A673 (cell line): Measurements from ENCODE around the gene FAM219B. TPM values are rescaled to one million over a fixed set of nuclear protein-coding genes. Genes with fewer than 3 reads are reported as not detected.

Experiments
- BruUV-seq: library from RNA; stranded (reverse); fragments of 400-500 nt; replicated peaks from 2 replicates; lab custom pipeline; 2021; lab: Mats Ljungman, UMichigan
- CTCF ChIA-PET: fragments of 300-600 bp; sonication (Branson Sonifier 250); formaldehyde crosslinking; loops from one replicate; lab custom pipeline; 2022; ENCODE audit warnings: antibody characterized with exemption; lab: Charles Lee
- POLR2A ChIA-PET: fragments of 300-600 bp; sonication (Branson Sonifier 250); formaldehyde crosslinking; loops from one replicate; lab custom pipeline; 2022; ENCODE audit warnings: antibody characterized with exemption; ENCODE audit not compliant: low non-redundant PET; lab: Charles Lee
- DNase-seq: peaks from one replicate; pipeline ENCODE4 v3.0.0-alpha.2; 2015; ENCODE audit warnings: low spot score
- H3K27ac ChIP-seq: fragments of 200-600 bp; sonication (generic); 2 replicates; pipeline ENCODE4 v1.5.1; 2016; ENCODE audit warnings: mixed run types, low read depth, mild to moderate bottlenecking, mixed read lengths, antibody characterized with exemption, low read length; ENCODE audit not compliant: poor library complexity, severe bottlenecking
- H3K27me3 ChIP-seq: fragments of 200-600 bp; sonication (generic); replicated peaks from 2 replicates; pipeline ENCODE4 v1.6.1; 2017; ENCODE audit warnings: mixed run types, low read depth, mild to moderate bottlenecking, mixed read lengths, antibody characterized with exemption, low read length; ENCODE audit not compliant: insufficient read depth, poor library complexity
- H3K36me3 ChIP-seq: fragments of 200-600 bp; sonication (generic); 2 replicates; pipeline ENCODE4 v1.6.1; 2016; ENCODE audit warnings: mixed run types, mild to moderate bottlenecking, mixed read lengths, antibody characterized with exemption, low read length; ENCODE audit not compliant: insufficient read depth, poor library complexity, severe bottlenecking
- H3K4me1 ChIP-seq: fragments of 200-600 bp; sonication (generic); 2 replicates; pipeline ENCODE4 v1.6.1; 2017; ENCODE audit warnings: mixed run types, mild to moderate bottlenecking, mixed read lengths, antibody characterized with exemption, low read length; ENCODE audit not compliant: insufficient read depth, poor library complexity, severe bottlenecking
- H3K4me3 ChIP-seq: fragments of 200-600 bp; sonication (generic); 2 replicates; pipeline ENCODE4 v1.5.1; 2016; ENCODE audit warnings: low read depth, mixed run types, mild to moderate bottlenecking, mixed read lengths, low read length; ENCODE audit not compliant: poor library complexity, severe bottlenecking
- H3K9me3 ChIP-seq: fragments of 200-600 bp; sonication (generic); 2 replicates; pipeline ENCODE4 v1.6.1; 2016; ENCODE audit warnings: mixed run types, low read depth, mild to moderate bottlenecking, mixed read lengths, antibody characterized with exemption, low read length; ENCODE audit not compliant: poor library complexity, severe bottlenecking
- EZH2 ChIP-seq: fragments of 200-600 bp; sonication (generic); IDR thresholded peaks from 2 replicates; pipeline ENCODE4 v1.6.1; 2017; ENCODE audit warnings: borderline replicate concordance, low read depth, mild to moderate bottlenecking, mixed read lengths, antibody characterized with exemption, low read length; ENCODE audit not compliant: poor library complexity, severe bottlenecking
- intact Hi-C: fragments of 100-400 bp; cut with micrococcal nuclease; formaldehyde crosslinking; loops from one replicate; pipeline ENCODE4 v1.10.0; 2022; ENCODE audit not compliant: unreplicated experiment
- total RNA-seq: library from RNA; stranded (reverse); gene quantifications from 2 replicates; pipeline ENCODE4 v1.2.3, GENCODE V29; 2021
- TF ChIP-seq, protein P1 (sequence below): fragments of 300-800, 200-600 bp; sonication (generic); conservative IDR thresholded peaks from 2 replicates; pipeline ENCODE4 v1.5.1; 2017; ENCODE audit warnings: low read depth, mild to moderate bottlenecking, antibody characterized with exemption, low read length, moderate library complexity, mixed read lengths

Gene FAM219B
- total RNA-seq, 1 experiment from 2014 or later, result 86.6 TPM

DNA sequence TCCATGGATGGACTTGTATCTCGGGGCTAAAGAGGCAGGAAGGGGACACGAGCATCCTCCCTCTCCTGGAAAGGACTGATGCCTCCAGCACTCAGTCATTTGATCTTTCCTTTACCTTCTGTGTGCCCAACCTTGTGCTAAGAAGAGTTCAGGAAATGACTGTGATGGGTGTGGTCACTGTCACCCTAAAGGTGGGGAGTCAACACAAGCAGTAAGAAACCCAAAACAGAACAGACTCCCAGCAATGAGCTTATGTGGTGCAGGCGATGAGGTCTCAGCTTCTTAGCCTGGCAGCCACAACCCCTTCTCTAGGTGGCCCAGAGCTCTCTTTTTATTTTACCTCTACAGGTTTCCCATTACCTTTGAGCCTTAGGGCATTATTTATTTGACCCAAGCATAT lies 13.0 kb downstream of the FAM219B start:
- no peaks in the 10 kb centered on the region for H3K4me1 ChIP-seq
- no peak for DNase-seq
- no peak overlapping the region for H3K4me3 ChIP-seq
- TF ChIP-seq EZH2, result no peak
- TF ChIP-seq, protein P1, sequence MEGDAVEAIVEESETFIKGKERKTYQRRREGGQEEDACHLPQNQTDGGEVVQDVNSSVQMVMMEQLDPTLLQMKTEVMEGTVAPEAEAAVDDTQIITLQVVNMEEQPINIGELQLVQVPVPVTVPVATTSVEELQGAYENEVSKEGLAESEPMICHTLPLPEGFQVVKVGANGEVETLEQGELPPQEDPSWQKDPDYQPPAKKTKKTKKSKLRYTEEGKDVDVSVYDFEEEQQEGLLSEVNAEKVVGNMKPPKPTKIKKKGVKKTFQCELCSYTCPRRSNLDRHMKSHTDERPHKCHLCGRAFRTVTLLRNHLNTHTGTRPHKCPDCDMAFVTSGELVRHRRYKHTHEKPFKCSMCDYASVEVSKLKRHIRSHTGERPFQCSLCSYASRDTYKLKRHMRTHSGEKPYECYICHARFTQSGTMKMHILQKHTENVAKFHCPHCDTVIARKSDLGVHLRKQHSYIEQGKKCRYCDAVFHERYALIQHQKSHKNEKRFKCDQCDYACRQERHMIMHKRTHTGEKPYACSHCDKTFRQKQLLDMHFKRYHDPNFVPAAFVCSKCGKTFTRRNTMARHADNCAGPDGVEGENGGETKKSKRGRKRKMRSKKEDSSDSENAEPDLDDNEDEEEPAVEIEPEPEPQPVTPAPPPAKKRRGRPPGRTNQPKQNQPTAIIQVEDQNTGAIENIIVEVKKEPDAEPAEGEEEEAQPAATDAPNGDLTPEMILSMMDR, result no peak
- intact Hi-C loops, result no loop called here
- H3K36me3 ChIP-seq, result peaks cover 36% of the 10 kb centered on the region
- H3K27me3 ChIP-seq, result no peaks in the 10 kb centered on the region
- ChIA-PET POLR2A (interaction anchor here (0.6 to 0.7 kb wide), 2 partner anchors 97 to 643 kb away, joined by 3 read pairs; no protein-coding TSS in a partner anchor), CTCF (no interaction called here)
- no TSS peak for BruUV-seq
- no peak overlapping the region for H3K27ac ChIP-seq
- H3K9me3 ChIP-seq, result no peaks in the 10 kb centered on the region

DNA sequence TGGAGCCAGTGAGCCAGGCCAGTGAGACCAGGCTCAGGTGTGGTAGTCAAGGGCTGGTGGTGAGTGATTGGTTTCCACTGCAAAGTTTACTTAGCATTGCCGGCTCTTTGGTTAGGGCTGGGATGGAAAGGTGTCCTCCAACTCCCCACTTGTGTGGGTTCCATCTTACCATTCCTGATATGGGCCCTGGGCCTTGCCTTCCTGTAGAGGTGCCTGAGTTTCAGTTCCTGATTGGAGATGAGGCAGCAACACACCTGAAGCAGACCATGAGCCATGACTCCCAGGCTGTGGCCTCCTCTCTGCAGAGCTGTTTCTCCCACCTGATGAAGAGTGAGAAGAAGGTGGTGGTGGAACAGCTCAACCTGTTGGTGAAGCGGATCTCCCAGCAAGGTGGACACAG lies 13.7 kb downstream of the FAM219B start:
- DNase-seq, result no peak
- TF ChIP-seq, protein P1, result no peak
- TF ChIP-seq EZH2, result no peak
- no TSS peak for BruUV-seq
- ChIA-PET CTCF (no interaction called here), POLR2A (no interaction called here)
- H3K36me3 ChIP-seq, result peaks cover 35% of the 10 kb centered on the region
- no peak overlapping the region for H3K4me3 ChIP-seq
- no peaks in the 10 kb centered on the region for H3K4me1 ChIP-seq
- H3K27ac ChIP-seq, result no peak overlapping the region
- no peaks in the 10 kb centered on the region for H3K27me3 ChIP-seq
- H3K9me3 ChIP-seq, result no peaks in the 10 kb centered on the region
- intact Hi-C loops, result no loop called here

GRCh38 chr15:74892313-74892712 lies 14.3 kb downstream of the FAM219B start:
- H3K9me3 ChIP-seq, result no peaks in the 10 kb centered on the region
- no peak for DNase-seq
- BruUV-seq, result no TSS peak
- H3K27me3 ChIP-seq, result no peaks in the 10 kb centered on the region
- no peak overlapping the region for H3K4me3 ChIP-seq
- ChIA-PET CTCF (interaction anchor here (1.3 kb wide), 1 partner anchor 9 kb away, joined by 4 read pairs; no protein-coding TSS in a partner anchor), POLR2A (no interaction called here)
- H3K36me3 ChIP-seq, result peaks cover 29% of the 10 kb centered on the region
- no peak overlapping the region for H3K27ac ChIP-seq
- intact Hi-C loops, result no loop called here
- no peaks in the 10 kb centered on the region for H3K4me1 ChIP-seq
- TF ChIP-seq, protein P1, result no peak
- TF ChIP-seq EZH2, result no peak
